GM19324 (cell line): ENCODE data around the gene SLC22A25.
"Not testable (repeated sequence)": the region's sequence is repeated elsewhere in the genome, so short reads cannot be mapped to it uniquely, and the experiment has no call there.

Experiments
- ATAC-seq: cut with Tn5 transposase; IDR thresholded peaks from one replicate; pipeline ENCODE4 v1.9.1; 2021; ENCODE audit warnings: mild to moderate bottlenecking, moderate library complexity; ENCODE audit not compliant: unreplicated experiment, low FRiP score

The SLC22A25 gene

DNA sequence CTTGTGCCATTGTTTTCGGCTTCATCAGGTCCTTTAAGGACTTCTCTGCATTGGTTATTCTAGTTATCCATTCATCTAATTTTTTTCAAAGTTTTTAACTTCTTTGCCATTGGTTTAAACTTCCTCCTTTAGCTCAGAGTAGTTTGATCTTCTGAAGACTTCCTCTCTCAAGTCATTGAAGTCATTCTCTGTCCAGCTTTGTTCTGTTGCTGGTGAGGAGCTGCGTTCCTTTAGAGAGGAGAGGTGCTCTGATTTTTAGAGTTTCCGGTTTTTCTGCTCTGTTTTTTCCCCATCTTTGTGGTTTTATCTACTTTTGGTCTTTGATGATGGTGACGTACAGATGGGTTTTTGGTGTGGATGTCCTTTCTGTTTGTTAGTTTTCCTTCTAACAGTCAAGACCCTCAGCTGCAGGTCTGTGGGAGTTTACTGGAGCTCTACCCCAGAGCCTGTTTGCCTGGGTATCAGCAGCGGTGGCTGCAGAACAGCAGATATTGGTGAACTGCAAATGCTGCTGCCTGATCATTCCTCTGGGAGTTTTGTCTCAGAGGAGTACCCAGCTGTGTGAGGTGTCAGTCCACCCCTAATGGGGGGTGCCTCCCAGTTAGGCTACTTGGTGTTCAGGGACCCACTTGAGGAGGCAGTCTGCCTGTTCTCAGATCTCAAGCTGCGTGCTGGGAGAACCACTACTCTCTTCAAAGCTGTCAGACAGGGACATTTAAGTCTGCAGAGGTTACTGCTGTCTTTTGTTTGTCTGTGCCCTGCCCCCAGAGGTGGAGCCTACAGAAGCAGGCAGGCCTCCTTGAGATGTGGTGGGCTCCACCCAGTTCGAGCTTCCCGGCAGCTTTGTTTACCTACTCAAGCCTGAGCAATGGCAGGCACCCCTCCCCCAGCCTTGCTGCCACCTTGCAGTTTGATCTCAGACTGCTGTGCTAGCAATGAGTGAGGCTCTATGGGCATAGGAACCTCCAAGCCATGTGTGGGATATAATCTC lies 7.6 kb downstream of the SLC22A25 start:
- ATAC-seq: not testable (repeated sequence)

DNA sequence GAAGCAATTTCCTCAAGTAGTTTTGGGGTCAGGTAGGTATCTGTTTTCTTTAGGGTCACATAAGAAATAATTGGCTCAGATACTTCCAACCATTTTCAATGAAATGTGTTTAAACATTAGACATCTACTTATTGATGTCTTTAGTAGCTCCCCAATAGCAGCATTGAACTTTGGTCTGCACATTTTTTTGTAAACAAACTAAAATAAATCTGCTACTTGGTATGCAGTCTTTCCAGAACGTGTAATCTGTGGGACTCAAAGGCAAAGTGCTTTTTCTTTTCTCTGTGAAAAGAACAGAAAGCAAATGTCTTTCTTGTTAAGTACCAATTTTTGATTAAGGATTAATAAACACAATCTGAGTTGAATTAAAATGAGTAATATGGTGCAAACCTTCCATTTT lies 13.6 kb downstream of the SLC22A25 start:
- no peak for ATAC-seq

DNA sequence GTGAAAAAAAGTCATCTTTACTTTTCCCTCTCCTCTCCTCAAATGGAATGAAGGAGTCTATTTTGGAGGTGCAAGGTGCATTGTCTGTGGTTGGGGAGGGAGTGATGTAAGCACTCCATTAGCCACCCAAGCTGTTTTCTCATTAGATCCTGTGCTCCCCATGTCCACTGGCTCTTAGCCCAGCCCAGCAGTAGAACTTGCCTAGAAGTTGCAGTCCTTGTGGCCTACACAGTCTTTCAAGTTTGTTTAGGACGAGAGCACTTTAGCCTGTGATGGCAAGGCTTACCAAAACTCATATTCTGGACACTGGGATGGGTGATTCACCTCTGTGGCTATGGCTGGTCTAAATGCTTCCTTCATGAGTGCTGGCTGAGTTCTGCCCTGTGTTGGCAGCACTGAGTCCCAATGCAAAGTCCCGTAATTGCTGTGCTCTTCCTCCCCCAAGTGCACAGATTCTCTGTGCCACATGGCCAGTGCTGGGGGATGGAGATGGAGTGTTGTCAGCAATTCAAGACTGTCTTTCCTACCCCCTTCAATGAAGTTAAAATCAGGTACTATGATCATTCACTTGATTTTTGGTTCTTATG lies 15.8 kb downstream of the SLC22A25 start:
- no peak for ATAC-seq

DNA sequence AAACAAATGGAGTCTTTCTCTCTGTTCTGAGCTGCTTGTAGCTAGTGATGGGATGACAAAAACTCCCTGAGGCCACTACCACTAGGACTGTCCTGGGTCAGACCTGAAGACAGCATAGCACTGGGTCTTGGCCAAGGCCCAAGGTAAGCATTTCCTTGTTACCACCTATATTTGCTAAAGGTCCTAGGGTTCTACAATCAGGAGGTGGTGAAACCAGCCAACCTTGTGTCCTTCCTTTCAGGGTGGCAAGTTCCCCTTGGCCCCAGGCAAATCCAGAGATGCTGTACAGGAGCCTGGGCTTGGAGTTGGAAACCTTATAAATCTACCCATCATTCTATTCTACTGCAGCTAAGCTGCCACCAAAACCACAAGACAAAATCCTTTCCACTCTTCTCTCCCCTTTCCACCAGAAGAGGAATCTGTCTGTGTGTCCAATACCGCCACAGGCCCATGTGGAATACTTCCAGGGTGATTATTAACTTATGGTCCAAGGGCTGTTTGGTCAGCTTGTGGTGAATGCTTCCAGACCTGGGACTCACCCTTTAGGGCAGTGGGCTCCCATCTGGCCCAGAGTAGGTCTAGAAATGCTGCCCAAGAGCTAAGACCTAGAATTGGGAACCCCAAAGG lies 16.8 kb downstream of the SLC22A25 start:
- ATAC-seq: no peak

DNA sequence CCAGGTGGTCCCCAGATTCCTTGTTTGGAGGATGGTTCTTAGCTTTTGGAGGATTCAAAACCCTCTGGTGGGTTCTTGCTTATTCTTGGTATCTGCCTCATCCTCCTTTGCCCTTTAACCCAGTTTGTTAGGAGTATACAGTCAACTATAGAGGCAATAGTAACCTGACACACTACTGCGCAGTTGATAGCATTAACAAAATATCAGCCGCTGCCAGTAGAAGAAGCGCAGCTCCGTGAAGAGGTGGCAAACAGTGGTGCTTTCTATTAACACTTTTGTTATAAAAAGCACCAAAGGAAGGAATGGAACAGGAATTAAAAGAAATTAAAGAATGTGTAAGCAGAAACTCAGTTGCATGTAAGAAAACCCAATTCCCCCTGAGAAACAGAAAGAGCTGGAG lies 29.3 kb downstream of the SLC22A25 start:
- no peak for ATAC-seq

DNA sequence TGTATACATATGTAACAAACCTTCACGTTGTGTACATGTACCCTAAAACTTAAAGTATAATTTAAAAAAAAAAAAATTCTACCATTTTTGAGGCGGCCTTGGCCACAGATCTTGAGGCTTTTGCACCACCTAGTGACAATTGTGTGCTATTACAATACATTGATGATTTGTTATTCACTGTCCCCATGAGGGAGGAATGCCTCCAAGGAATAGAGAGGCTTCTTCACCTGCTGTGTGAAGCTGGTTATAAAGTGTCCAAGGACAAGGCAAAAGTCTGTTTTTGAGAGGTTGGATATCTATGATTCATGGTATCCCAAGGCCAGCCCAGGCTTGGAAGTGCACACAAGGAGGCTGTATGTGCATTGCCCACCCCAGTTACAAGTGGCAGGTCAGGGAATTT lies 30.7 kb downstream of the SLC22A25 start:
- ATAC-seq: no peak

DNA sequence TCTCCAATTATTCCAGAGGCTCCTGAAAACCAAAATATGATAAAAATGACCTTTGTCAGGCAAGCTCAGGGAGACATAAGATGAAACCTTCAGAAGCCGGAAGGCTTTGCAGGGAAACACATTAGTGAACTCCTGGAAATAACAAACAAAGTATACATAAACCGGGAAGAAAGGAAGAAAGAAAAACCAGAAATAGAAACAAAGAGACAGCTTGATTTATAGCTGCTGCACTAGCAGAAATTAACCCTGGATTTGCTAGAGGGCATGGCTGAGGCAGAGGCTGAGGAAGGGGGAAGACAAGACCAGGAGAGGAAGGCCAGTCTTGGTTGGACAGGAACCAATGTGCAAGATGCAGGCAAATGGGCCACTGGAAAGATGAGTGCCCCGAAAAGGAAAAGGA lies 33.3 kb downstream of the SLC22A25 start:
- no peak for ATAC-seq
